HG02840 (cell line): ENCODE measurements around the gene TRMU.

Experiments used
- ATAC-seq: cut with Tn5 transposase; IDR thresholded peaks from one replicate; pipeline ENCODE4 v1.9.1; 2021; ENCODE audit warnings: mild to moderate bottlenecking, moderate library complexity, moderate number of reproducible peaks; ENCODE audit not compliant: unreplicated experiment, low FRiP score

TRMU gene

GRCh38 chr22:46329616-46330015, 5.9 kb upstream of the TRMU start:
- no peak for ATAC-seq

DNA sequence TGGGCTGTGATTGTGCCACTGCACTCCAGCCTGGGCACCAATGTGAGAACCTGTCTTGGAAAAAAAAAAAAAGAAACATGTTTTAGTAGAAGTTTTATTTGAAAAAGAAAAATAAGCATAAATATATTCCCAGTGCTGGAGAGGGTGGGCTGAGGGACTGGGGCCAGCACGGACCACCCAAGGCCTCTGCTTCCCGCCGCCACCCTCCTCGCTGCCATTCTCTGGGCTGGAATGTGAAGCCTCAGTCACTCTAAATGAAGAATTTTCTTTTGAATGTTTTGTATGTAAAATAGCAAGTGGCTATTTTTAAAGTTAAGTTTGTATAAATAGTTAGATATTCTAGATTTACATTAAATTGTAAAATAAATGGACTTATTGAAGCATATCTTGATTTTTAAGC, 5.1 kb upstream of the TRMU start:
- ATAC-seq, result no peak

GRCh38 chr22:46331496-46331895, 4.0 kb upstream of the TRMU start:
- ATAC-seq, result no peak

DNA sequence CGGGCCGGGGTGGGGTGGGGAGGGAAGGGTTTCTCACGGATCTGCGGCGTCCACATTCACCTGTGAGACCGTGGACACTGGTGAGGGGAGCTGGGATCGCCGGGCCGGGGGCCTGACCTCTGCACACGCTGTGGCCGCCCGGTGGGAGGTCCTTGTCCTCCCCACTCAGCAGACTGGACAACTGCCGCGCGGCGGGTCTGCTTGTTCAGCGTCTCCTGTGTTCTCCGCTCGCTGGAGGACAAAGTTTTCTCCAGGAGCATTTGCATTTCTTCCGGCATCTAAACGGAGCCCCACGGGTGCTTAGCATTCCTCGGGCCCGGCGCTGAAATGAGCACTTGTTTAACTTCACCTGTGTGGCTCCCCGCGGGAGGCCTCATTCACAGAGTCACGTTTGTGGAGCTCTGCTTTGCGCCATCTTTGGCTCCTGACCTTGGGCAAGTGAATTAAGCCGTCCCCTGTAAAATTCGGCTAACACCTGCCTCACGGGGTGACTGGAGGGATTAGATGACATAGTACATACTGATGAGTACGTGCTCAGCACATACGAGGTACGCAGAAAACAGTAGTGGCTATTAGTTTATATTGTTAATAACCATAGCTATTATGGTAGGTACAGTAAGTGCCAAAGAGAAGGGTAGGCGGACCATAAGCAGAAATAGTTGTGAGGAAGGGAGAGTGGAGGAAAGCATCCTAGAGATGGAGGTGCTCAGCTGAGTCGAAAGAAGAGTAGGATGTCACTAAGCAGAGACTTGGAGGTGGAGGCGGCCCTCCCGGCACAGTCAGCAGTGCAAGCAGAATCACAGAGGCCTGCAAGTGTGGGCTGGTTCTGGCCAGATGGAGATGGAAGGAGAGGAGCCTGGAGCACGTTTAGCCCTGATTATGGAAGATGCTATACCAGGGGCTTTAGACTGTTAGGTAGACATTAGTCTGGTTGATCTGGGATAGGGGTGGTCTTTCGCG, 885 bp downstream of the TRMU start:
- no peak for ATAC-seq

- no peak for ATAC-seq
These were observed 2.4 kb downstream of the TRMU start for GRCh38 chr22:46337870-46338269.

- no peak for ATAC-seq
These were observed 3.1 kb downstream of the TRMU start for GRCh38 chr22:46338636-46339035.

DNA sequence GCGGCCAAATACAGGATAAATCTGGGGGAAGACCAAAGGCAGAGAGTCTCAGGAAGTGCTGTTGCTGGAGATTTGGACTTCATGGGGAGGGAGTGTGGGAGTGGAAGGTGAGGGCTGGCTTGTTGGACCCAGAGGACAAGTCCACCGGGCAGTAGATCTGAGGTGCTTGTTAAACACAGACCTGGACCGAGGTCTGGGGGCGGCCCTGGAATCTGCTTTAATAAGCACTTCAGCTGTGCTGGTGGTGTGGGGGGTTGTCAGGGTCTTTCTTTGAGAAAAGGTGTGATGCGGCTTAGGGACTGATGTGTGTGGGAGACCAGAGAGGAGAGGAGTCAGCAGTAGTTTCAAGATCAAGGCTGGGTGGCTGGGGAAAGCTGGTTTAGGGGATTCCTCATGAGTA, 4.4 kb downstream of the TRMU start:
- no peak for ATAC-seq

DNA sequence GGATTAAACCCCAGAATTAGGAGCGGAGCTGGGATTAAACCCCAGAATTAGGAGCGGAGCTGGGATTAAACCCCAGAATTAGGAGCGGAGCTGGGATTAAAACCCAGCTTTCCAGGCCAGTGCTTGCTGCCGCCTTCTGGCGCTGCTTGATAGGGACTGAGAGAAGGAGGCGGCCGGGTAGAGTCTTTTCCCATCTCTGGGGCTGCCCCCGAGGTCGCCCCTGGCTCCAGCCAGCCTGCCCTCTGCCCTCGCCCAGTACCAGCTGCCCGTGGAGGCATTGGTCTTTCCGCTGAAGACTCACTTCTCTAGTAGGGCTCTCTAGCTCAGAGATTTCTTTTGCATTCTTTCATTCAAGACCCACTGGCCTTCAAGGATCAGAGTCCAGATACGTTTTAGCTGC, 5.2 kb downstream of the TRMU start:
- ATAC-seq, result no peak

- no peak for ATAC-seq
These were observed 11.3 kb downstream of the TRMU start for GRCh38 chr22:46346680-46347405.

DNA sequence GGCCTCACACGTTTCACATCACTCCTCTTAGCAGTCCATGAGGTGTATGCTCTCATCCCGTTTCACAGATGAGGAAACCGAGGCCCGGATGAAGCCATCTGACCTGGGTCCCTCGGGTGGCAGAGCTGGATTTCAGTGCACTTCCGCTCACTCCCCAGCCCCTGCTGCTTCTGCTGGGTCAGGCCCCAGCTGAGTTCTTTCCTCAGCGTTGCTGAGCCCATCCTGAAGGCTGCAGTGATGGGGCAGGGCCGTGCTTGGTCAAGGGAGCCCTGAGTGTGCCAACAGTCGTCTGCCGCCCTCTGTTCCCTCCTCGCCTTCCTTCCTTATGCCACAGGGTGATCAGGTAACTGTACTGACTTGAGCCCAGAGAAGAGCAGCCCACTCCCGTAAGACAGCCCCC, 12.1 kb downstream of the TRMU start:
- ATAC-seq, result no peak

DNA sequence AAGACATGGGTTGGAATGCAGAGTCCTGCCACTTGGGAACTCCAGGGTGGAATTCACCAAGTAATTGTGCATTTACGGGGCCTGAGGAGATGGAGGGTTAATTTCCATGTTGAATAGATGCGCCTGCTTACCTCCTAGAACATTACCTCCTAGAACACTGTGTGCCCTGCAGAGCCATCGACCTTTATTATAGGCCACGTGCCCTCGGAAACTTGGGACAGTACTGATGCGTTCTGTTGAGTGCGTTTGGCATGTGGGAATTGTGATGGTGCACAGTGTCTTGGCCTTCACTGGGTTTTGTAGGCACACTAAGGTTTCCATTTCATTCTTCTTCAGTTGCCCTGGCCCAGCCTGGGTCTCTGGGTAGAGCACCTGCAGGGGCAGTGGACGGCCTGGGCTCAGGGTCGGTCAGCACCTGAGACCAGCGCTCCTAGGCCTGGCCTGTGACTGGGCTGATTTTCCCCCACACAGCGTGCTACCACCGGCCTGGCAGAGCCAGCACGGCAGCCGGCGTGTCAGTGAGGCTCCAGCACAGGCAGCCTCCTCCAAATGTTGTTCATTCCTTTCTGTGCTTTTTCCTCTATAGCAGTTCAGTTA, 12.7 kb downstream of the TRMU start:
- ATAC-seq, result no peak

DNA sequence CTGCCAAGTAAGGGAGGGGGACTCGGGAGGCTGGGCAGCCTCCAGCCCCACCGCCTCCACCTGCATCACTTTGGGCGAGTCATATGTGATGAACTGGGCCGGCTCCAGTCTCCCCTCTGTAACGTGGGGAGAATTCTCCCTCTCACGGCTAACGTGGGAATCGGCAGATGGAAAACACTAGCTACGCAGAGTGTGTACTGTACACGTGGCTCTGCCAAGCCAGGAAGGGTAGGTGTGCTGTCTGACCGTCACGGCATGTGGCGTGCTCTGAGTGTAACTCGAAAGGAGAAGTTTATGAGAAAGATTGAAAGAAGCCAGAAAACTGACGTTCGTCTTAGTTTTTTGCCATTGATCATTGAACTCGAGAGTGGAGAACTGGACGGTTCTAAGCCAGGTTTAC, 13.7 kb downstream of the TRMU start:
- ATAC-seq, result no peak

DNA sequence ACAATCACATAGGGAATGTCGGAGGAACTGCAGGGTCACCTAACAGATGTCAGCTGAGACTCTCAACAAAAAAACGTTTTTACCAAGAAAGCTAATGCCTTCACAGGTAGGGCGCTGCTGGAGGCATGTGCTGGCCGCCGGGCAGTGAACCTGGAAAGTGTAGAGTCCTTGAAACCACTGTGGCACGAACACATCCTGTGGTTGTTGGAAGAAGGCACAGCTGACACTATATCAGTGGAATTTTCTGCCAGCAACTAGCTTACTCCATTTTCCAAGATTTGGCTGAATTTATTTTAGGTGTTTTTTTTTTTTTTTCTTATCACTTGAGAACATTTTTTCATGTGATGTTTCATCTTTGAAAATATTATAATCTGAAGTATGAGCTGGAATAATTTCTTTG, 14.2 kb downstream of the TRMU start:
- ATAC-seq, result no peak

DNA sequence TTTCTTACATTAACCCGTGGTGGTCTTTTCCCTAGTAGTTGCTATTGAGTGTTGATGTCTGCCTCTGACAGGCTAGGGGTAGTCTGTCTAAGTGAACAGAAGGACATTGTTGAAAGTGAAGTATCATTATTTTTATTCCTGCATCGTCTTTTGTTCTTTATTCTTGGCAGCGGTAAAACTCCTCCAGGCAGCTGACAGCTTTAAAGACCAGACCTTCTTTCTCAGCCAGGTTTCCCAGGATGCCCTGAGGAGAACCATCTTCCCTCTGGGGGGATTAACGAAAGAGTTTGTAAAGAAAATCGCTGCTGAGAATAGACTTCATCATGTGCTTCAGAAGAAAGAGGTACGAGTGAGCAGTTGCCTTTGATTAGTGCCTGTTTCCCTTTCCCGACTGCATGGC, 14.6 kb downstream of the TRMU start:
- ATAC-seq, result no peak

GRCh38 chr22:46350646-46351045, 15.1 kb downstream of the TRMU start:
- ATAC-seq, result no peak

DNA sequence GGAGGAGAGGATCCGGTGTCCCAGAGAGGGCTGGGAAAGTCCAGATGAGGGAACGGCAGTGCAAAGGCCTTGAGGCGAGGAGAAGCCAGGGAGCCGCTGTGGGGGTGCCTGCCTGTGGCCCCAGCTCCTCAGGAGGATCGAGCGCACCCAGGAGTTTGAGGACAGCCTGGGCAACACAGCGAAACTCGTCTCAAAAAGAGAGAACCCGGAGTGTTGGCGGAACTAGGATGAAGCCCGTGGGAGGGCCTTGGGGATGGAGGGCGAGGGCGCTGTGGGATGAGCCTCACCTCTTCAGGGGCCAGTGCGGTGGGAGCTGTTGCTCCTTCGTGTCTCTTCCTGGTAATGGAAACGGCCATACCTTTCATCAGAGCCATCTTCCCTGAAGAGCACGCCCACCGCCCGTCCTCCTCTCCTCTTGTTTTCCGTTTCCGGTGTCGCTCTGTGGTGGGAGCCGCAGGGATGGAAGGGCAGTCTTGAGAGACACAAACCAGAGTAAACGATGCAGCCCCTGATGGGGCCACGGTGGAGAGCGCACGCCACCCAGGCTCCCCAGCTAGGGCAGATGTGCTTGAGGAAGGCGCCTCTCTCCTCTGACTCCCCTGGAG, 15.7 kb downstream of the TRMU start:
- no peak for ATAC-seq

- ATAC-seq, result no peak
These were observed 16.3 kb downstream of the TRMU start for GRCh38 chr22:46351767-46352166.

- ATAC-seq, result no peak
These were observed 16.8 kb downstream of the TRMU start for GRCh38 chr22:46352276-46352675.

DNA sequence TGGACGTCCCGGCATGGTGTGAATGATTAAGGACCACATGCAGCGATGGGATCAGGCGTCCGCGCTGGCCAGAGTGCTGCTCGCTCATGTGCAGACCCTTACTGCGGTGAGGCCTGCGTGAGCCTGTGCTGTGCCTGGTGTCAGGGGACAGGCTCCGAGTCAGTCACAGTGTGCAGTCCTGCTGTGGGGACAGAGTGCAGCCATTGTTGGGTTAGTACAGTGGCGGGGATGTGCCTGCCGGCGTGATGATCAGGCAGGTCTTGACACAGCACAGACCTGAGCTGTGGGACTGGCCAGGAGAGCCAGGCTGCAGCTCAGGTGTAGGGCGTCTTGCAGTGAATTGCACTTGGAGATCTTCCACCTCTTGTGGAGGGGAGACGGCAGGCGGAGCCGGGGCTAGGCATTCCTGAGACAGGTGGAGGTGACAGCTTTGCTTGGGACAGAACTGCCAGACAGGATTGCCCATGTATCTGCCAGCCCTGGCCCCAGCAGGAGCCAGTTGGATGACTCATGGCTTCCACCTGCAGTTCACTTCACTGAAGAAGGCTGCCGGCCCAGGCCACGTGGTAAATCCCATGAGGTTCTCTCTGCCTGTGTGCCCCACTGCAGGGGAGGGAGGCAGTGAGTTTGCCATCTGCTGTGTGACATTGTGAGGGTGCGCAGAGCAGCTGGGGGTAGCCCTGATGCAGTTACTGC, 17.3 kb downstream of the TRMU start:
- ATAC-seq, result no peak

DNA sequence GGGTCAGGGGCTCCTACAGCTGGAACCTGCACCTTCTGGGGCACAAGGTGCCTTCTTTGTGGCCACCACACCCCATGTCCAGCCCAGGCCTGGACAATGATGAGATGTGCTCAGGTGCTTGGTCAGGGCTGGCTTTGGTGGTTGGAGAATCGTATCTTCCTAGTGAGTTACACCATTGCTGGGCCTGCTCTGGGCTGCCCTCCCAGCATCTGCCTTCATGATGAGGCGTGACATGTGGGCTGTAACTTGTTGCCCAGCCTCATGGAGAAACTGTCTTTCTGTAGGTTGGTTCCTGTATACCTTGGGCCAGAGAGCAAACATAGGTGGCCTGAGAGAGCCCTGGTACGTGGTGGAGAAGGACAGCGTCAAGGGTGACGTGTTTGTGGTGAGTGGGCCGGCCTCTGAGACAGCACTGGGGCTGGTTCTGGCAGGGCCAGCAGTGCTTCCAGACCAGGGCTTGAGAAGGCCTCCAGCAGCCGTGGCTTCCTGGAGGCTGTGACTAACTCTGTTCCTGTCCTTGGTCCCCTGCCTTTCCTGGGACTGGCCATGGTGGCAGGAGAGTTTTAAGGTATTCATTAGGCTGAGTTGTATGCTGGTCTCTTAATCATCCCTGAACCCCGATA, 18.1 kb downstream of the TRMU start:
- ATAC-seq, result no peak
